SW 1271 (cell line): ENCODE results near the gene SCN4B.

Experiments
- DNase-seq, 2 experiments: peaks; one replicate each; lab custom pipeline; 2025; lab: John Stamatoyannopoulos, UW

Gene SCN4B

DNA sequence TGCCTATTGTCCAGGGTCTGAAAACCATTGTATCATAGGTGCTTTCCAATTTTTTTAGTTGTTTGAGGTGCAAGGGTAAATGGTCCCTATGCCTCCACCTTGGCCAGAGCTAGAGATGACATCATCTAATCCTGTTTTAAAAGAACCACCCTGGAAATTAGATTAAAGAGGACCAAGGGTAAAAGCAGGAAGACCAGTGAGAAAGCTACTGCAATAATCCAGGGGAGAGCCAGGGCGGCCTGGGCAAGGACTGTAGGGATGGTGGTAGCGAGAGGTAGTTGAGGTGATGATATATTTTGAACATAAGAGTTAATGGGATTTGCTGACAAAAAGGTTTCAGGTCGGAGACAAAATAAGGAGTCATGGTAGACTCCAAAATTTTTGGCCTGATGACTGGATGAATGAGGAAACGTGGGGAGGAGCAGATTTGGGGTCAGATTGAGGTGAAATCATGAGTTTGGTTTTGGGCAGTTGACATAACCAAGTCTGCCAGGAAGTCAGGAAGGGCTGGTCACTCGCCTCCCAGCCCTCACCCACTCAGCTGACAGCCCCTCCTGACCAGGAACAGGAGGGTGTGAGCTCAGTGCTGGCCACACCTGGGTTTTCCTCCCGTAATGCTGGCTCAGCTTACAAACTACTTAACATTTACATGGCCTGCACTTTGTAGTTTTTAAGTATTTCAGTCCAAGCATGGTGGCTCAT is 23.0 kb downstream of the SCN4B start:
- no peak for DNase-seq

GRCh38 chr11:118128721-118129470 is 23.7 kb downstream of the SCN4B start:
- DNase-seq = no peak

- DNase-seq = no peak
Observed at GRCh38 chr11:118128310-118128709, 24.3 kb downstream of the SCN4B start.

GRCh38 chr11:118126082-118126838 is 26.4 kb downstream of the SCN4B start:
- DNase-seq = no peak

DNA sequence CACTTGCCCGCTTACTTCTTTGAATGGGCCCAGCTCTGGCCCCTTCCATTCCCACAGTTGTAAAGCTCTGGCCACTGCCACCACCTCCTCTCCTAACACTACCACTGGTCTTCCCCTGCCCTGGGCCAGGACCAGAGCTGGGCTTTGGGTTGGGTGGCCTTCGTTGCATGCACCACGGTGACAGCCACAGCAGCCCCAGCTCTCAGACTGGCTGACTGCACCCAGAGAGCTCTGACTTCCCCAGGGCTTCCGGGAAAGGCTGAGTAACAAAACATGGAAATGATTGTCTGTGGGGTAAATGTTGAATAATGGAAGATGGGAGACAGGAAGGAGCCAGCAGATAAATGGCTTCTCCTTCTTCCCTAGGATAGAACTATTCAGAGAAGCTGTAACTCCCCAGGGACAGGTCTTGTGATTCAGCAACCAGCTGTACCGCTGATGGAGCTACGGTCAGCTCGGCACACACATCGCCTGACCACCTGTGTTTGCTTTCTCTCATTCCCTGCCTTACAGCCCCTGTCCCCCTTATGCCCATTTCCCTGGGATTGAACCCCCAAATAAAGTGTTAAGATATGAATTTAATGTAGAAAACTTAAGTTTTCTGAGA is 27.6 kb downstream of the SCN4B start:
- no peak for DNase-seq

GRCh38 chr11:118120793-118121192 is 31.8 kb downstream of the SCN4B start:
- no peak for DNase-seq

GRCh38 chr11:118117790-118118601 is 34.6 kb downstream of the SCN4B start:
- DNase-seq = no peak

- DNase-seq = no peak
Observed at GRCh38 chr11:118115048-118115447, 37.6 kb downstream of the SCN4B start.

GRCh38 chr11:118114266-118114665 is 38.4 kb downstream of the SCN4B start:
- no peak for DNase-seq

DNA sequence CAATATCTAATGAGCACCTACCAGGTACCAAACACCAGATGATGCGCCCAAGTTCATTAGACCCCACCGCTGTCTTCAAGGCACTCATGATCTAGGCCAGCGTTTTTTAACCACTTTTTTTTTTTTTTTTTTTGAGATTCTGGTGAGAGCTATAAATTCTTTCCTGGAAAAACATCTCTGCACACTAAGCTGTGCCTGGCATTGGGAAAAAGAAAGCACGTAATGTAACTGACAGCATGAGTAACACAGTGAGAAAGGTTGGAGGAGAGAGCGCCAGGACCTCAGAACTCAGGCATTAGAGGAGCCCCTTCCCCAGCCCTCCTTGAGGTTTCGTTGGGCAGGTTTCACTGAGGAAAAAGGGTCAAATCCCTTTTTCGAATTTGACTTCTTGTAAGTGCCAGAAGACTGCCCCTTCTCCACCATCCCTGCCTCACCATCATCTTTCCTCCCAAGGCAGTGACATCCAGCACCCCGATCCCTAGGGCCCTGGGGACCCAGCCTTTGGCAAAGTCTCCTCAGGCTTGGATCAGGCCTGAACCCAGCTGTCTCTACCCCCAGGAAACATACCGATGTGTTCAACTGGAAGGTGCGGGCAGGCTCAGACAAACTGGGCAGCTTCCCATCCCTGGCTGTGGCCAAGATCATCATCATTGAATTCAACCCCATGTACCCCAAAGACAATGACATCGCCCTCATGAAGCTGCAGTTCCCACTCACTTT is 39.8 kb downstream of the SCN4B start:
- DNase-seq = no peak

GRCh38 chr11:118111744-118112035 is 40.9 kb downstream of the SCN4B start:
- no peak for DNase-seq

DNA sequence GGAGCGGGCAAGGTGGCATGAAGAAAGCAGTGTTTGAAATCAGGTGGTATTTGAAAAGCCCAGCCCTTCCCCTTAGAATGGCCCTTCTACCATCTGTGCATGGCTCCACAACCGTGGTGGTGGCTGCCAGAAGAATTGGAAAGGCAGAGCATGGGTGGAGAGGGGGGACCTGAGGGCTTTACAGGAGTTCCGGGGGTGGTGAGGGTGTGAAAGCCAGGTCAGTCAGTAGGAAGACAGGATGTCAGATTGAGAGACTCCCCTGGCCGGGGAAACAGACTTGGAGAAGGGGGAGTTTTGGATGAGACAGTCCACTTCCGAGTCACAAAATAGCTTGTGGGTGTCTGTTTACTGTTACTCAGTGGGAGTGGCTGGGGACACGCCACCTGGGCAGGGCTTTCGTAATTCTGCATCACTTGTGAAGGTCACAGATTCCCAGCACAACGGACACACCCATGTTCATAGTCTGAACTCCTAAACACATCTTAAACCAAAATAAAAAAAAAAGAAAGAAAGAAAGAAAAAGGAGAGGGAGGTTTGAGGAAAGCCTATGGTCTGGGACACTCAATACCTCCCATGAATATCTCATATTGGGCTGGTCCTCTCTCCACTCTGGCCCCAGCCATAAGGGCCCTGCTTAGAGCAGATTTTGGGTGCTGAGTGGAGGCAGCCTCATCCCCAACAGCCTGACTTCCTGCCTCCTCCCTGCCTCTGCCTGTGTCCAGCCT is 41.4 kb downstream of the SCN4B start:
- DNase-seq = no peak

- DNase-seq = no peak
Observed at GRCh38 chr11:118109231-118109630, 43.4 kb downstream of the SCN4B start.

DNA sequence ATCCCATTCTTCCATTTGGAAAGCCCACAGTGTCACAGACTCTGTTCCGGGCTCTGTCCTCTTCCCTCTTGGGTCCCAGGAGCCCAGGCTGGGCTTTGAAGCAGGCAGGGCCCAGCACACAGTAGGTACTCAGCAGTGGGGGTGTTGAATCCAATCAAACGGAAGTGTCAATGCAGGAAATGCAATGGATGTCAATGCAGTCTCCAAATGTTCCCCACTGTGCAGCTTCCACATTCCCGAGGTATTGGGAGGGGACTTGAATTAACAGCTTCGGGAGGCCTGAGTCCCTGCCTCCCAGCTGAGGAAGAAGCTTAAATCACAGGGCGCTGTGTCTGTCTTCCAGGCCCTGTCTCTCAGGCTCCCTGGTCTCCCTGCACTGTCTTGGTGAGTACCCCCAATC is 44.1 kb downstream of the SCN4B start:
- DNase-seq = no peak

DNA sequence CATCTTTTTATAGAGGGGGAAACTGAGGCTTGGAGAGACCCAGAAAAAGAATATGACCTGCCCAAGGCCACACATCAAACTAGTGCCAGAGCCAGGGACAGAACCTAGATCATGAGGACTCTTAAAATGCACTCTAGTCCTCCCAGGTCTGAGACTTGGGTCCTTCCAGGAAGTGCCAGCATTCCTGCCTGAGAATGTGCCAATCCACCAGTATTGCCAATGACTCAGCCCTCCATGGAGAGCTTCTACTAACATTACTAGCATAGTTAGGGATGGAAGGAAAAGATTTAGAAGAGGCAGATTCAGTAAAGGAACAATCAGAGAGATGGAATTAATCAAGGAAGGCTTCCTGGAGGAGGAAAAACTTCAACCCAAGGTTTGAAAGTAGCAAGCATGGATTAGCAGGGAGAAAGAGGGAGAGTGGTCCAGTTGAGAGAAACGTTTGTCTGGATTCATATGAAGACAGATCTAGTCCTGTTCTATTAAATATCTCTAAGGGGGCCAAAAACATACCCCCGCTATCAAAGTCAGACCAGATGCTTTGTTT is 45.8 kb downstream of the SCN4B start:
- DNase-seq = no peak

DNA sequence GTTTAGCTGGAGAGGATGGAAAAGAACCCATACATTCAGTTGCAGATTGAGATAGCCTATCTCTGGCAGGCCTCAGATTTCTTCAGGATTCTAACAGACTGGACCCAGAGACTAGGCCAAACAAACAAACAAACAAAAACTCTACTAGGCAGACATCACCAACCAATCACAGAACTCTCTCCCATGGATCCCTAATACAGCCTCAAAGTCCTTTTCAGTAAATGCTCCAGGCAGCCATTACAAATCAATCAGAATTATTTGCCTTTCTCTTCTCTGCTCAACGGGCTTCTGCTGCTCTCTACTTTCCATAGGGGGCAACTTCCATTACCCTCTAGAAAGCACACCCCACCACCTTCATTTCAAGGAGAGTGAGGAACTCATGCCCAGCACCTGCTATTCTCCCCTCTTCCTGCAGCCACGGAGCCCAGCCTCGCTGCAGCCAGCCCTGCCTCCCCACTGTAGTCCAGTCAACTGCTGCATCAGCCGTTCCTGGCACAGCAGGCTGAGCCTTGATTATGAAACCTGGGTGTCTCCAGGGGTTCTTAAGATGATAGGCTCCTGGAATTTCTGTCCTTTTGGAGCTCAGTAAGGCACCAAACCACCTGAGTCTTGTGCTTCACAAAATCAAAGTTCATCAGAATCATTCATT is 46.8 kb downstream of the SCN4B start:
- DNase-seq = no peak

DNA sequence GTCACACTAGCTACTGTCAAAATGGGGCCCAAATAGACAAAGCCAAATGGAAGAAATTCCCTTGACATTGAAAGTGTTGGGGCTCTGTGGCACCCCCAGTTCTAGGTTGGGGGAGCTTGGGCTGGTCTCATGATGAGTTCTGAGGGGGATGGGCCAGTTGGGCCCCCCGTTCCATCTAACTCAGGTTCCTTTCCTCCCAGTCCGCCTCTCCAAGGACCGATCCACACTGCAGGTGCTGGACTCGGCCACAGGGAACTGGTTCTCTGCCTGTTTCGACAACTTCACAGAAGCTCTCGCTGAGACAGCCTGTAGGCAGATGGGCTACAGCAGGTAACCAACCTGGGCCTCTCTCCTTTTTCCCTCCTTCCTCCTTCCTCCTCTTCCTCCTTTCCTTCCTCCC is 48.1 kb downstream of the SCN4B start:
- DNase-seq = no peak

DNA sequence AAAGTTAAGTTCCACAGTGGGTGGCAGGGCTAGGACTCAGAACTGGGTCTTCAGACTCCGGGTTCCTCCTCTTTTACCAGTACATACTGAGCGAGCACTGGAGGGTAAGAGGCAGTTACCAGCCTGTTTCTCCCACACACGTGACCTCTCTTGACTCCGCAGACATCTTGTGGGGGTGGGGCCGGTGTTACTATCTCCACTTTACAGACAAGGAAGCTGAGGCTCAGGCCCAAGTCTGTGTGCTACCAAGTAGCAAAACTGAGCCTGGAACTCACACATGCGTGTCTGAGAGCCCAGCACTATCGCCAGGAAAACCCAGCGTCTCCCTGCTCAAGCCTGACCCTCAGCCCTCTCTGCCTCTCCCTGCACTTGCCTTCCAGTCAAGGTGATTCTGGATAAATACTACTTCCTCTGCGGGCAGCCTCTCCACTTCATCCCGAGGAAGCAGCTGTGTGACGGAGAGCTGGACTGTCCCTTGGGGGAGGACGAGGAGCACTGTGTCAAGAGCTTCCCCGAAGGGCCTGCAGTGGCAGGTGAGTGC is 49.8 kb downstream of the SCN4B start:
- no peak for DNase-seq

GRCh38 chr11:118100691-118101232 is 51.9 kb downstream of the SCN4B start:
- DNase-seq = no peak
